ENCODE data around the gene KRT81. TPM values are rescaled to one million over a fixed set of nuclear protein-coding genes. Genes with fewer than 3 reads are reported as not detected.
"Not testable (repeated sequence)": the region's sequence is repeated elsewhere in the genome, so short reads cannot be mapped to it uniquely, and the experiment has no call there.

Gene KRT81
- total and polyA plus RNA-seq, 4 donors, result 0.02 to 0.61 (median 0.23) TPM

DNA sequence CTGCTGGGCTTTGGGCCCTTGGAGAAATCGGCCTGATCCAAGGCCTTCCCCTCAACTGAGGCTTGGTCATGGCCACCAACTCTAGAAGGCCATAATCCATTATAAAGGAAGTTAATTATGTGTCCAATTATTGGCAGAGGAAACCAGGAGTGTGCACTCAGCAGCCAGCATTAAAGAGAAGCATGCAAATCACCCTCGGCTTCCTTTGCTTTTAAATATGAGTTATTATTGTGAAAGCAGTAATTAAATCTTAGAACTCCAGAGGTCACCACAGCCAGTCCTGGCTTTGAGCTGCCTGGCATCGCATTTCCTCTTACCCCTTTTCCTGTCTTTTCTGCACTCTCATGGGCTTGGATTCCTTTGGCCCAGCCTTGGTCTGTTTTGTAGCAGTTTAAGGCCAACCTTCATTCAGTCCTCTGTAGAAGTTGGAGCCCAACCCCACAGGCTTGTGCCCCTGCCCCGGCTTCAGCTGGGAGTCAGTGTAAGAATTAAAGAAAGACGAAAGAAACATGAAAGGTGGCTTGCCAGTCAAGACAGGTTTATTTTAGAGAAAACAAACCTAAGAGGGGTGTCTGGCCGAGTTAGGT is 31.6 kb downstream of the KRT81 start:
- H3K36me3 ChIP-seq (ENCODE audit: control insufficient read depth in 4 of 4, insufficient read depth in 4 of 4, low read length in 4 of 4), result no peaks in the 10 kb centered on the region
- DNase-seq (peak in 1 of 3 donors; percentile 9), ATAC-seq (ENCODE audit: insufficient read depth, low FRiP score) (no peak)
- H3K4me1 ChIP-seq (ENCODE audit: control insufficient read depth in 5 of 5, insufficient read depth in 5 of 5, low read length in 5 of 5), result peaks cover 0 to 6% (median 3%) of the 10 kb centered on the region in 5 donors
- H3K4me3 ChIP-seq, result no peak overlapping the region
- H3K9ac ChIP-seq (ENCODE audit: insufficient read depth in 1 of 2, low read length in 2 of 2), result no peak overlapping the region
- peaks cover 0 to 4% (median 0%) of the 10 kb centered on the region in 4 donors for H3K9me3 ChIP-seq (ENCODE audit: control insufficient read depth in 4 of 4, insufficient read depth in 3 of 4, low read length in 3 of 4)
- no peak overlapping the region for H3K27ac ChIP-seq (ENCODE audit: low read depth in 1 of 2, low read length in 1 of 2)
- WGBS, 2 donors, result 41 to 71% methylated on average over 6 of the region's 6 CpGs
- TF ChIP-seq, protein P1, sequence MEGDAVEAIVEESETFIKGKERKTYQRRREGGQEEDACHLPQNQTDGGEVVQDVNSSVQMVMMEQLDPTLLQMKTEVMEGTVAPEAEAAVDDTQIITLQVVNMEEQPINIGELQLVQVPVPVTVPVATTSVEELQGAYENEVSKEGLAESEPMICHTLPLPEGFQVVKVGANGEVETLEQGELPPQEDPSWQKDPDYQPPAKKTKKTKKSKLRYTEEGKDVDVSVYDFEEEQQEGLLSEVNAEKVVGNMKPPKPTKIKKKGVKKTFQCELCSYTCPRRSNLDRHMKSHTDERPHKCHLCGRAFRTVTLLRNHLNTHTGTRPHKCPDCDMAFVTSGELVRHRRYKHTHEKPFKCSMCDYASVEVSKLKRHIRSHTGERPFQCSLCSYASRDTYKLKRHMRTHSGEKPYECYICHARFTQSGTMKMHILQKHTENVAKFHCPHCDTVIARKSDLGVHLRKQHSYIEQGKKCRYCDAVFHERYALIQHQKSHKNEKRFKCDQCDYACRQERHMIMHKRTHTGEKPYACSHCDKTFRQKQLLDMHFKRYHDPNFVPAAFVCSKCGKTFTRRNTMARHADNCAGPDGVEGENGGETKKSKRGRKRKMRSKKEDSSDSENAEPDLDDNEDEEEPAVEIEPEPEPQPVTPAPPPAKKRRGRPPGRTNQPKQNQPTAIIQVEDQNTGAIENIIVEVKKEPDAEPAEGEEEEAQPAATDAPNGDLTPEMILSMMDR (IDR thresholded peaks at IDR 0.05; ENCODE audit: control extremely low read depth, extremely low read depth), result no peak
- peaks cover 3 to 67% (median 66%) of the 10 kb centered on the region in 3 donors for H3K27me3 ChIP-seq (ENCODE audit: control insufficient read depth in 3 of 3, insufficient read depth in 3 of 3, low read length in 2 of 3)

DNA sequence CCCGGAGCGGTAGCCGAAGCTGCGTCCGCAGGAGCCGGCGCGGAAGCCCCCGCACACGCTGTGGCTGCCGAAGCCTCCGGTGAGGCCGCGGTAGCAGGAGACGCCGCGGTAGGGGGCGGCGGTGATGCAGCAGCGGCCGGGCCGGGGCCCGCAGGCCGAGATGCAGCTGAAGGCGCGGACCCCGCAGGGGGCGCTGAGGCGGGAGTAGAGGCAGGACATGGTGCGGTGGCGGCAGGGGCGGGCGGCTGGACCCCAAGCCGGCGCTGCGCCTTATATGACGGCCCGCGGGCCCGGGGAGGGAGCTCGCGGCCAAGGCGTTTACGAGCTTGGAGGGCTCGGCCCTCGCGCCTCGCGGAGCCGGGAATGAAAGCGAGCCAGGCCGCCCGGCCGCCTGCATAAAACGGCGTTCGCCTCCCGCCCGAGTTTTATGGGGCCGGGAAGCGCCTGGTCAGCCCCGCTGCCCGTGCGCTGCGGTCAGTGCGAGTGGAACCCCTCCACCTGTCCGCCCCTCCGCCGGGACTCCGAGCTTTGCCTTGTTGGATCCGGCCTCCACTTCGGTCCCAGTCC is 32.9 kb downstream of the KRT81 start:
- Histone ChIP-seq H3K9me3 (ENCODE audit: control insufficient read depth in 4 of 4, insufficient read depth in 3 of 4, low read length in 3 of 4) (peaks cover 0 to 4% (median 0%) of the 10 kb centered on the region in 4 donors), H3K27me3 (ENCODE audit: control insufficient read depth in 3 of 3, insufficient read depth in 3 of 3, low read length in 2 of 3) (peaks cover 3 to 78% (median 74%) of the 10 kb centered on the region in 3 donors), H3K27ac (ENCODE audit: low read depth in 1 of 2, low read length in 1 of 2) (no peak overlapping the region), H3K4me1 (ENCODE audit: control insufficient read depth in 5 of 5, insufficient read depth in 5 of 5, low read length in 5 of 5) (peaks cover 0 to 6% (median 0%) of the 10 kb centered on the region in 5 donors), H3K9ac (ENCODE audit: insufficient read depth in 1 of 2, low read length in 2 of 2) (no peak overlapping the region), H3K36me3 (ENCODE audit: control insufficient read depth in 4 of 4, insufficient read depth in 4 of 4, low read length in 4 of 4) (no peaks in the 10 kb centered on the region), H3K4me3 (no peak overlapping the region)
- TF ChIP-seq, protein P1 (IDR thresholded peaks at IDR 0.05; ENCODE audit: control extremely low read depth, extremely low read depth), result no peak
- ATAC-seq (ENCODE audit: insufficient read depth, low FRiP score) (no peak), DNase-seq (peak; percentile 45 to 65 (median 59))
- 4 to 8% methylated on average over 53 to 72 of the region's 72 CpGs for WGBS, 2 donors

DNA sequence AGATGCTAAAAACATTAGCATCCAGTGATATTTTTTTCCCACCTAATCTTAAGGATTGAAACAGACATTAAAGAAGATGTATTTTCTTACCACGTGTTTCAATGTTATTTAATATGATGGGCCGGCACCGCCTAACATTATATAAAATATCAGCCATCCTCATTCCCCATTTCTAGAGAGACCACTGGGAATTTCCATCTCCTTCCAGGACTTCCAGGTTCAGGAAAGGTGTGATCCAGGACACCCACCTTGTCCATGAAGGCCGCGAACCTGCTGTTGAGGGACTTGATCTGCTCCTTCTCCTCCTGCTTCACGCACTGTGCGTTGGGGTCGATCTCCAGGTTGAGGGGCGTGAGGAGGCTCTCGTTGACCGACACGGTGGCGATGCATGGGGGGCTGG is 33.4 kb downstream of the KRT81 start:
- not testable (repeated sequence) for DNase-seq; H3K4me3 ChIP-seq; H3K36me3 ChIP-seq (ENCODE audit: control insufficient read depth in 4 of 4, insufficient read depth in 4 of 4, low read length in 4 of 4); H3K27ac ChIP-seq (ENCODE audit: low read depth in 1 of 2, low read length in 1 of 2); H3K4me1 ChIP-seq (ENCODE audit: control insufficient read depth in 5 of 5, insufficient read depth in 5 of 5, low read length in 5 of 5); ATAC-seq (ENCODE audit: insufficient read depth, low FRiP score); H3K9me3 ChIP-seq (ENCODE audit: control insufficient read depth in 4 of 4, insufficient read depth in 3 of 4, low read length in 3 of 4); H3K9ac ChIP-seq (ENCODE audit: insufficient read depth in 1 of 2, low read length in 2 of 2)
- H3K27me3 ChIP-seq (ENCODE audit: control insufficient read depth in 3 of 3, insufficient read depth in 3 of 3, low read length in 2 of 3), result peaks cover 3 to 82% (median 74%) of the 10 kb centered on the region in 3 donors
- 40 to 56% methylated on average over 13 of the region's 13 CpGs for WGBS, 2 donors

DNA sequence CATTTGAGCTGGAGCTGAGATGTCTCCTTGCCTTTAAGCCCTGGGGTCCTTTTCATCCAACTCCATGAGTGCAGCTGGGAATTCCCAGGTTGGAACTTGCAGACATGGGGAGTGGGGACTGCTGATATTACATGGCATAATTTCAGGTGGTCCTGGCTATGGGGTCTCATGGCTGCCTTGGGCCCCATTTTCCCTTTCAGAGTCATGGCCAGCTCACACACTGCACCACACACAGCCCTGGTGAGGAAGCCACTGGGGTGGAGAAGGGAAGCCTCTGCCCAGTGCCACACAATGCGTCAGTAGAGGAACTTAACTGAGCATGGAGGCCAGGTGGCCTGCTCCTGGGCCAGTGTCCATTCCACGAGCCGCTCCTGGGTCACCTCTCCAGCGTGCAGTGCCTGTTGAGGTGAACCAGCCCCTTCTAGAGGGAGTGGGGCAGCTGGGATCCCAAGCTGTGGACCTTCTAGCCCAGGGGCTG is 34.2 kb downstream of the KRT81 start:
- TF ChIP-seq, protein P1 (IDR thresholded peaks at IDR 0.05; ENCODE audit: control extremely low read depth, extremely low read depth), result no peak
- no peaks in the 10 kb centered on the region for H3K36me3 ChIP-seq (ENCODE audit: control insufficient read depth in 4 of 4, insufficient read depth in 4 of 4, low read length in 4 of 4)
- DNase-seq (no peak), ATAC-seq (ENCODE audit: insufficient read depth, low FRiP score) (no peak)
- no peak overlapping the region for H3K9ac ChIP-seq (ENCODE audit: insufficient read depth in 1 of 2, low read length in 2 of 2)
- H3K27ac ChIP-seq (ENCODE audit: low read depth in 1 of 2, low read length in 1 of 2), result no peak overlapping the region
- WGBS, 2 donors, result 82 to 87% methylated on average over 4 of the region's 4 CpGs
- H3K4me3 ChIP-seq, result no peak overlapping the region
- H3K4me1 ChIP-seq (ENCODE audit: control insufficient read depth in 5 of 5, insufficient read depth in 5 of 5, low read length in 5 of 5), result peaks cover 0 to 6% (median 0%) of the 10 kb centered on the region in 5 donors
- no peaks in the 10 kb centered on the region for H3K9me3 ChIP-seq (ENCODE audit: control insufficient read depth in 4 of 4, insufficient read depth in 3 of 4, low read length in 3 of 4)
- H3K27me3 ChIP-seq (ENCODE audit: control insufficient read depth in 3 of 3, insufficient read depth in 3 of 3, low read length in 2 of 3), result peaks cover 3 to 85% (median 73%) of the 10 kb centered on the region in 3 donors
